A549 (cell line): ENCODE data around the gene PRIMPOL. TPM values are rescaled to one million over a fixed set of nuclear protein-coding genes. Genes with fewer than 3 reads are reported as not detected.

ENCODE experiments used
- ATAC-seq, 2 experiments: fragments of 200-7000 bp in 1 of 2; fragments of >200 bp in 1 of 2; cut with Nextera tagmentation in 1 of 2; cut with Tn5 transposase in 1 of 2; 3 replicates each; pipeline versions ENCODE4 v1.8.0 to v1.9.1; 2018 to 2020; ENCODE audit warnings: mild to moderate bottlenecking in 1 of 2, moderate library complexity in 1 of 2
- CTCF ChIA-PET: fragments of 300-600 bp; sonication (Branson Sonifier 250); formaldehyde crosslinking; extraction: SDS; loops from one replicate; lab custom pipeline; 2021; ENCODE audit warnings: antibody characterized with exemption, inconsistent platforms; lab: Yijun Ruan, JAX
- POLR2A ChIA-PET: fragments of 350-600 bp; formaldehyde crosslinking; extraction: SDS; loops from one replicate; lab custom pipeline; 2021; ENCODE audit warnings: antibody characterized with exemption, inconsistent platforms; lab: Yijun Ruan, JAX
- DNase-seq, 2 experiments: peaks; one replicate each; pipeline versions ENCODE4 v3.0.0 to v3.0.0-alpha.2; 2011 to 2016; ENCODE audit warnings: low read depth in 1 of 2, low spot score in 1 of 2
- FAIRE-seq: peaks from 2 replicates; lab custom pipeline; 2011; peaks lifted over from hg19 to GRCh38; lab: Jason Lieb, UNC
- H3K27ac ChIP-seq, 2 experiments: fragments of >200 bp; sonication (Bioruptor Twin); formaldehyde crosslinking; 3 replicates each; pipeline ENCODE4 v1.5.1; 2016 to 2017
- H3K4me1 ChIP-seq: fragments of >200 bp; sonication (Bioruptor Twin); formaldehyde crosslinking; 3 replicates; pipeline ENCODE4 v1.6.1; 2016
- H3K4me2 ChIP-seq: fragments of >200 bp; sonication (Bioruptor Twin); formaldehyde crosslinking; 3 replicates; pipeline ENCODE4 v1.6.1; 2016
- H3K4me3 ChIP-seq: fragments of >200 bp; sonication (Bioruptor Twin); formaldehyde crosslinking; 3 replicates; pipeline ENCODE4 v1.5.1; 2016
- H3K9me3 ChIP-seq: fragments of >200 bp; sonication (Bioruptor Twin); formaldehyde crosslinking; 3 replicates; pipeline ENCODE4 v1.6.1; 2016
- BCL3 ChIP-seq: fragments of >200 bp; sonication (Bioruptor Twin); formaldehyde crosslinking; IDR thresholded peaks from 3 replicates; pipeline ENCODE4 v1.6.1; 2016
- CEBPB ChIP-seq, 2 experiments: fragments of >200 bp in 1 of 2; sonication (Bioruptor Twin) in 1 of 2; formaldehyde crosslinking in 1 of 2; IDR thresholded peaks; 2 replicates each; pipeline ENCODE4 v1.6.1; 2012 to 2016
- CHD2 ChIP-seq: fragments of 150-350 bp; IDR thresholded peaks from 2 replicates; pipeline ENCODE4 v1.6.1; 2014; ENCODE audit warnings: low read length; ENCODE audit not compliant: partially characterized antibody
- CHD4 ChIP-seq: fragments of 200-600 bp; sonication (generic); IDR thresholded peaks from 2 replicates; pipeline ENCODE4 v1.6.1; 2016; ENCODE audit warnings: antibody characterized with exemption, mild to moderate bottlenecking, borderline replicate concordance
- EHF ChIP-seq: fragments of 250-450 bp; sonication (Bioruptor Pico); IDR thresholded peaks from 2 replicates; pipeline ENCODE4 v1.5.0; 2020; ENCODE audit warnings: mild to moderate bottlenecking
- EHMT2 ChIP-seq: fragments of 200-600 bp; sonication (generic); IDR thresholded peaks from 2 replicates; pipeline ENCODE4 v1.6.1; 2016; ENCODE audit warnings: antibody characterized with exemption, low read depth, mild to moderate bottlenecking, moderate library complexity
- ELK1 ChIP-seq: fragments of 150-350 bp; IDR thresholded peaks from 2 replicates; pipeline ENCODE4 v1.6.1; 2014; ENCODE audit warnings: low read depth, mild to moderate bottlenecking, low read length
- ESRRA ChIP-seq: fragments of 150-350 bp; IDR thresholded peaks from 2 replicates; pipeline ENCODE4 v1.6.1; 2014; ENCODE audit warnings: mild to moderate bottlenecking, low read length, borderline replicate concordance
- FOSB ChIP-seq: fragments of 250-450 bp; sonication (Bioruptor Pico); IDR thresholded peaks from 2 replicates; pipeline ENCODE4 v1.5.0; 2020; ENCODE audit warnings: mild to moderate bottlenecking, moderate library complexity
- HMGXB4 ChIP-seq: fragments of 250-450 bp; sonication (Bioruptor Pico); IDR thresholded peaks from 2 replicates; pipeline ENCODE4 v1.5.0; 2021; ENCODE audit warnings: mild to moderate bottlenecking, moderate library complexity, borderline replicate concordance
- HOXB13 ChIP-seq: fragments of 250-450 bp; sonication (Bioruptor Pico); IDR thresholded peaks from 2 replicates; pipeline ENCODE4 v1.5.0; 2020; ENCODE audit warnings: low read depth, mild to moderate bottlenecking, moderate library complexity
- RARB ChIP-seq: fragments of 250-450 bp; sonication (Bioruptor Pico); IDR thresholded peaks from 2 replicates; pipeline ENCODE4 v1.8.0; 2021; ENCODE audit warnings: mild to moderate bottlenecking, moderate library complexity
- SREBF2 ChIP-seq: fragments of 450-650 bp; IDR thresholded peaks from 2 replicates; pipeline ENCODE4 v1.6.1; 2014; ENCODE audit warnings: mild to moderate bottlenecking, moderate library complexity
- TP53 ChIP-seq: fragments of 250-450 bp; sonication (Bioruptor Pico); IDR thresholded peaks from 2 replicates; pipeline ENCODE4 v1.5.0; 2021; ENCODE audit warnings: mild to moderate bottlenecking, moderate library complexity
- ZFP36 ChIP-seq: fragments of 450-650 bp; IDR thresholded peaks from 2 replicates; pipeline ENCODE4 v1.6.1; 2014; ENCODE audit warnings: borderline replicate concordance; ENCODE audit not compliant: partially characterized antibody
- ZNF302 ChIP-seq: fragments of 250-450 bp; sonication (Bioruptor Pico); IDR thresholded peaks from 2 replicates; pipeline ENCODE4 v1.9.0; 2021; ENCODE audit warnings: inconsistent platforms, mild to moderate bottlenecking, moderate library complexity
- WGBS: methylation state at CpG from one replicate; pipeline ENCODE4 v1.1.6; 2017; ENCODE audit errors: missing lambda C conversion rate; 5-methylcytosine and 5-hydroxymethylcytosine counted together
- polyA plus RNA-seq, 4 experiments: library from polyadenylated mRNA; depleted of rRNA in 3 of 4; stranded (reverse); fragments of >200 nt; fragmentation: RNase III in 1 of 4; extraction: RNeasy Plus Mini Kit Qiagen cat#74134 plus additional on column Dnase treatment in 1 of 4; gene quantifications; 2 replicates in 3 of 4; 3 replicates in 1 of 4; pipeline ENCODE4 v1.2.3, GENCODE V29; 2011 to 2017

PRIMPOL gene
- polyA plus RNA-seq, 2 of the 4 experiments (the other 2 are of a cell fraction), result 10.0 to 23.9 TPM

GRCh38 chr4:184660978-184661377 is 11.4 kb downstream of the PRIMPOL start (continued):
- TF ChIP-seq RARB (CRISPR knock-in tag), result no peak

- H3K27ac ChIP-seq, result no peak overlapping the region
- ATAC-seq, result no peak
- no peak overlapping the region for H3K4me2 ChIP-seq
- ChIA-PET POLR2A (interaction anchor here (1.2 kb wide), 1 partner anchor 13 kb away, joined by 4 read pairs; the partner anchor contains the start of genes CASP3 and PRIMPOL), CTCF (no interaction called here)
- no peak for DNase-seq
- H3K9me3 ChIP-seq, result no peaks in the 10 kb centered on the region
- 93% methylated on average over 1 of the region's 1 CpG for WGBS
- no peak overlapping the region for H3K4me3 ChIP-seq
- no peak for TF ChIP-seq ESRRA
- TF ChIP-seq ZNF302 (CRISPR knock-in tag), result no peak
- no peak for TF ChIP-seq ZFP36
- TF ChIP-seq SREBF2, result no peak
- FAIRE-seq, result no peak
- H3K4me1 ChIP-seq, result no peaks in the 10 kb centered on the region
Observed at GRCh38 chr4:184662236-184662635, 12.7 kb downstream of the PRIMPOL start.

GRCh38 chr4:184664445-184665210 is 15.1 kb downstream of the PRIMPOL start:
- peak; percentile 5 to 29 for DNase-seq
- WGBS, result 72% methylated on average over 6 of the region's 6 CpGs

GRCh38 chr4:184666670-184667069 is 17.1 kb downstream of the PRIMPOL start:
- Histone ChIP-seq H3K4me3 (no peak overlapping the region), H3K27ac (no peak overlapping the region), H3K9me3 (no peaks in the 10 kb centered on the region), H3K4me1 (no peaks in the 10 kb centered on the region), H3K4me2 (no peak overlapping the region)
- FAIRE-seq (no peak), DNase-seq (no peak), ATAC-seq (no peak)
- 91% methylated on average over 6 of the region's 6 CpGs for WGBS
- TF ChIP-seq ELK1, result no peak
- TF ChIP-seq HMGXB4 (CRISPR knock-in tag), result no peak
- TF ChIP-seq CHD4, result no peak
- no peak for TF ChIP-seq TP53
- no peak for TF ChIP-seq FOSB
- TF ChIP-seq EHMT2, result no peak
- TF ChIP-seq EHF (CRISPR knock-in tag), result no peak
- no peak for TF ChIP-seq HOXB13 (CRISPR knock-in tag)
- TF ChIP-seq BCL3, result no peak
- TF ChIP-seq CHD2, result no peak
- ChIA-PET POLR2A (no interaction called here), CTCF (no interaction called here)

More at GRCh38 chr4:184664445-184665210, 15.1 kb downstream of the PRIMPOL start:
- ATAC-seq, result peak in 1 of 2 experiments; percentile 85; a peak in 3 of 6 replicates
- ChIA-PET POLR2A (no interaction called here), CTCF (no interaction called here)
- Histone ChIP-seq H3K27ac (no peak overlapping the region), H3K4me3 (no peak overlapping the region), H3K9me3 (no peaks in the 10 kb centered on the region)
- TF ChIP-seq CEBPB (IDR thresholded peaks at IDR 0.05), result peak; percentile 8 to 24; a peak in 1 of 4 replicates
- TF ChIP-seq ZNF302 (CRISPR knock-in tag), result no peak
- TF ChIP-seq, all 56 proteins: peak for 1
- Histone ChIP-seq H3K4me1 (no peaks in the 10 kb centered on the region), H3K4me2 (no peak overlapping the region)
- FAIRE-seq, result no peak
